Endothelial cell of umbilical vein (primary cell): ENCODE measurements around the gene UBA52. TPM values are rescaled to one million over a fixed set of nuclear protein-coding genes. Genes with fewer than 3 reads are reported as not detected.

Experiments used
- BruUV-seq: library from RNA; stranded (reverse); fragments of 400-500 nt; replicated peaks from 2 replicates; lab custom pipeline; 2021; lab: Mats Ljungman, UMichigan
- CTCF ChIA-PET: fragments of 300-600, 350-600 bp; sonication (Branson Sonifier 250); formaldehyde crosslinking; loops from one replicate; lab custom pipeline; 2021; ENCODE audit warnings: antibody characterized with exemption, inconsistent platforms; lab: Charles Lee
- POLR2A ChIA-PET: fragments of 300-600, 350-600 bp; sonication (Branson Sonifier 250); formaldehyde crosslinking; loops from one replicate; lab custom pipeline; 2021; ENCODE audit warnings: antibody characterized with exemption, inconsistent platforms; lab: Charles Lee
- DNase-seq: peaks from one replicate; pipeline ENCODE4 v3.0.0-alpha.2; 2011; ENCODE audit warnings: low read depth, low spot score
- FAIRE-seq: peaks from 2 replicates; lab custom pipeline; 2011; peaks lifted over from hg19 to GRCh38; lab: Jason Lieb, UNC
- H2AFZ ChIP-seq: 2 replicates; pipeline ENCODE4 v1.6.0; 2012; ENCODE audit warnings: low read depth, low read length, control low read depth, inconsistent platforms
- H3K27ac ChIP-seq: 2 replicates; pipeline ENCODE4 v1.5.1; 2011; ENCODE audit warnings: low read depth, mild to moderate bottlenecking, control low read depth, low read length, moderate library complexity; ENCODE audit not compliant: insufficient read depth
- H3K27me3 ChIP-seq, 2 experiments: 2 replicates each; pipeline versions ENCODE4 v1.6.0 to v1.6.1; 2011; ENCODE audit warnings: low read length in 2 of 2, mixed read lengths in 1 of 2; ENCODE audit not compliant: control insufficient read depth in 2 of 2, insufficient read depth in 2 of 2
- H3K36me3 ChIP-seq, 2 experiments: 2 replicates in 1 of 2; 3 replicates in 1 of 2; pipeline ENCODE4 v1.5.1; 2011; ENCODE audit warnings: low read length in 2 of 2, mild to moderate bottlenecking in 1 of 2, moderate library complexity in 1 of 2; ENCODE audit not compliant: control insufficient read depth in 2 of 2, insufficient read depth in 2 of 2; ENCODE audit errors: extremely low read depth in 1 of 2
- H3K4me1 ChIP-seq: 3 replicates; pipeline ENCODE4 v1.5.1; 2011; ENCODE audit warnings: mild to moderate bottlenecking, low read length; ENCODE audit not compliant: control insufficient read depth, insufficient read depth; ENCODE audit errors: extremely low read depth
- H3K4me2 ChIP-seq: 2 replicates; pipeline ENCODE4 v1.6.1; 2011; ENCODE audit warnings: low read length, control low read depth, mixed read lengths; ENCODE audit not compliant: insufficient read depth
- H3K4me3 ChIP-seq, 3 experiments: fragments of 200-600 bp in 1 of 3; sonication (generic), shearing (Covaris generic) in 1 of 3; replicated peaks in 1 of 3; 2 replicates each; pipeline ENCODE4 v1.5.1; 2011 to 2016; ENCODE audit warnings: control low read depth in 3 of 3, low read length in 3 of 3, mild to moderate bottlenecking in 2 of 3, inconsistent platforms in 1 of 3, low read depth in 1 of 3, moderate library complexity in 1 of 3; ENCODE audit not compliant: insufficient read depth in 1 of 3
- H3K79me2 ChIP-seq: 2 replicates; pipeline ENCODE4 v1.6.0; 2012; ENCODE audit warnings: low read length, inconsistent platforms; ENCODE audit not compliant: control insufficient read depth, insufficient read depth
- H3K9ac ChIP-seq: replicated peaks from 2 replicates; pipeline ENCODE3; 2011; ENCODE audit warnings: low read length, control low read depth; ENCODE audit not compliant: insufficient read depth; ENCODE audit errors: extremely low read depth
- H3K9me1 ChIP-seq: replicated peaks from 3 replicates; pipeline ENCODE4 v1.6.0; 2011; ENCODE audit warnings: mild to moderate bottlenecking, low read length; ENCODE audit not compliant: control insufficient read depth, insufficient read depth; ENCODE audit errors: extremely low read depth
- H3K9me3 ChIP-seq: replicated peaks from 2 replicates; pipeline ENCODE4 v1.5.1; 2012; ENCODE audit warnings: low read length, inconsistent platforms; ENCODE audit not compliant: control insufficient read depth, insufficient read depth
- H4K20me1 ChIP-seq: replicated peaks from 2 replicates; pipeline ENCODE3; 2011; ENCODE audit warnings: mild to moderate bottlenecking, low read length; ENCODE audit not compliant: control insufficient read depth, insufficient read depth; ENCODE audit errors: extremely low read depth
- CTCF ChIP-seq, 2 donors: IDR thresholded peaks; 1 replicate in 1 of 2; 2 replicates in 1 of 2; pipeline ENCODE4 v1.5.1; 2011; ENCODE audit warnings: low read length in 2 of 2, mild to moderate bottlenecking in 2 of 2, moderate library complexity in 2 of 2, control low read depth in 1 of 2, inconsistent platforms in 1 of 2, low read depth in 1 of 2; ENCODE audit not compliant: insufficient read depth in 1 of 2; ENCODE audit errors: extremely low read depth in 1 of 2
- EZH2 ChIP-seq: IDR thresholded peaks from 2 replicates; pipeline ENCODE4 v1.6.1; 2012; ENCODE audit warnings: borderline replicate concordance, low read depth, mild to moderate bottlenecking, moderate library complexity, low read length, inconsistent platforms; ENCODE audit not compliant: severe bottlenecking
- FOS ChIP-seq: IDR thresholded peaks from 2 replicates; pipeline ENCODE4 v1.6.1; 2011; ENCODE audit warnings: mild to moderate bottlenecking, low read length, moderate library complexity, borderline replicate concordance; ENCODE audit not compliant: insufficient read depth
- GATA2 ChIP-seq: IDR thresholded peaks from 2 replicates; pipeline ENCODE4 v1.7.0; 2011; ENCODE audit warnings: low read depth, mild to moderate bottlenecking, moderate library complexity, mixed read lengths, low read length; ENCODE audit not compliant: insufficient read length, insufficient read depth
- JUN ChIP-seq: IDR thresholded peaks from 2 replicates; pipeline ENCODE4 v1.6.1; 2011; ENCODE audit warnings: borderline replicate concordance, low read depth; ENCODE audit not compliant: insufficient read length, insufficient read depth
- dilution Hi-C: fragments of 300-500 bp; cut with MboI; formaldehyde crosslinking; loops from one replicate; pipeline ENCODE4 v1.15.0; 2019; ENCODE audit warnings: low sequenced_read_pairs; ENCODE audit not compliant: extremely low pct_ligation_motif_present
- intact Hi-C: fragments of 100-400 bp; cut with micrococcal nuclease; formaldehyde crosslinking; loops from one replicate; pipeline ENCODE4 v1.10.0; 2022
- polyA plus RNA-seq, 4 experiments: library from polyadenylated mRNA; depleted of rRNA in 3 of 4; stranded (reverse) in 3 of 4; unstranded in 1 of 4; fragments of >200 nt; gene quantifications; 2 replicates each; pipeline versions ENCODE4 v1.2.1 to v1.2.3, GENCODE V29; 2011 to 2012; ENCODE audit warnings: missing spikeins in 1 of 4
- total RNA-seq: library from RNA; stranded (reverse); gene quantifications from 2 replicates; pipeline ENCODE4 v1.2.3, GENCODE V29; 2021

Gene UBA52
- total and polyA plus RNA-seq, 2 donors (not counting 3 experiments of a cell fraction or from before 2014, with no cell fraction given), result 1,221 to 3,506 TPM

- Histone ChIP-seq H3K4me2 (no peak overlapping the region), H3K9me3 (no peaks in the 10 kb centered on the region), H4K20me1 (no peaks in the 10 kb centered on the region), H3K4me1 (no peaks in the 10 kb centered on the region), H3K9me1 (no peaks in the 10 kb centered on the region), H3K79me2 (no peaks in the 10 kb centered on the region), H2AFZ (no peak overlapping the region), H3K4me3 (no peak overlapping the region), H3K27ac (no peak overlapping the region), H3K36me3 (peaks cover 8 to 43% of the 10 kb centered on the region in 2 experiments), H3K9ac (no peak overlapping the region), H3K27me3 (no peaks in the 10 kb centered on the region)
- POLR2A ChIA-PET, result no interaction called here
- BruUV-seq, result no TSS peak
- FAIRE-seq, result no peak
- no peak for TF ChIP-seq CTCF (IDR thresholded peaks at IDR 0.05; ENCODE audit: extremely low read depth in 1 of 2, insufficient read depth in 1 of 2, low read depth in 1 of 2, low read length in 2 of 2)
- dilution Hi-C loops, result no loop called here
- intact Hi-C loops, result no loop called here
- DNase-seq, result no peak
- CTCF ChIA-PET, result no interaction called here
Observed at GRCh38 chr19:18536475-18536874, 35.2 kb upstream of the UBA52 start.

DNA sequence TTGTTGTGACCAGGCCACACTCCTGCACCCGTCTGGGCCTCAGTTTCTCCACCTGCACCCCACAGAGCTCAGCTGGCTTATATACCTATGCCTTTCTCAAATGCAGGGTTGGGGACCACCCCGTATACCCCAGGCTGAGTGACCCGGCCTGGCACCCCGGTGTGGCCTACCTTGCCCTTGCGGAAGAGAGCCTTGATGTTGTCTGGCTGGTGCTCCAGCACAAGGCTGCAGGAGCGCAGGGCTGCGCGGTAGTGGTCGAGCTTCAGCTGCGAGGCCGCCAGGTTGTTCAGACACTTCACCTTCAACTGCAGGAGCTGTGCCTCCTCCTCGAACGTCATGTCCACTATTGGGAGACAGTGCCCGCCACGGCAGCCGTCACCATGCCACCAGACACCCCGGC is 34.2 kb upstream of the UBA52 start:
- peaks cover 6% of the 10 kb centered on the region for H3K4me1 ChIP-seq
- FAIRE-seq (no peak), DNase-seq (no peak)
- peaks cover 6 to 38% of the 10 kb centered on the region in 2 experiments for H3K36me3 ChIP-seq
- H3K79me2 ChIP-seq, result peaks cover 9% of the 10 kb centered on the region
- dilution Hi-C loops (no loop called here), intact Hi-C loops (no loop called here)
- H3K27me3 ChIP-seq, result no peaks in the 10 kb centered on the region
- H3K9me1 ChIP-seq, result no peaks in the 10 kb centered on the region
- no peak overlapping the region for H3K9ac ChIP-seq
- no peaks in the 10 kb centered on the region for H3K9me3 ChIP-seq
- no TSS peak for BruUV-seq
- no peak overlapping the region for H2AFZ ChIP-seq
- no peak overlapping the region for H3K27ac ChIP-seq
- POLR2A ChIA-PET, result no interaction called here
- H3K4me3 ChIP-seq, result no peak overlapping the region
- H3K4me2 ChIP-seq, result no peak overlapping the region
- no peaks in the 10 kb centered on the region for H4K20me1 ChIP-seq
- CTCF ChIA-PET, result no interaction called here
- TF ChIP-seq JUN, result no peak
- no peak for TF ChIP-seq EZH2
- no peak for TF ChIP-seq CTCF (IDR thresholded peaks at IDR 0.05; ENCODE audit: extremely low read depth in 1 of 2, insufficient read depth in 1 of 2, low read depth in 1 of 2, low read length in 2 of 2)
- TF ChIP-seq GATA2, result no peak
- no peak for TF ChIP-seq FOS
